Esophagus muscularis mucosa (tissue), 3 donors: ENCODE measurements around the gene CCDC34.

Source experiments
- CTCF ChIP-seq, 3 experiments: fragments of 200-600 bp in 2 of 3; fragments of 450-650 bp in 1 of 3; sonication (generic) in 2 of 3; IDR thresholded peaks; one replicate each; pipeline ENCODE4 v1.5.1; 2017 to 2019; ENCODE audit warnings: antibody characterized with exemption in 3 of 3, mild to moderate bottlenecking in 2 of 3, moderate library complexity in 1 of 3
- POLR2A ChIP-seq: fragments of 450-650 bp; IDR thresholded peaks from one replicate; pipeline ENCODE4 v1.6.1; 2017; ENCODE audit warnings: antibody characterized with exemption, moderate library complexity, mild to moderate bottlenecking, low read depth
- POLR2AphosphoS5 ChIP-seq, 2 donors: sonication (generic); formaldehyde crosslinking; IDR thresholded peaks; one replicate each; pipeline ENCODE4 v1.6.1; 2017; ENCODE audit warnings: antibody characterized with exemption in 2 of 2

DNA sequence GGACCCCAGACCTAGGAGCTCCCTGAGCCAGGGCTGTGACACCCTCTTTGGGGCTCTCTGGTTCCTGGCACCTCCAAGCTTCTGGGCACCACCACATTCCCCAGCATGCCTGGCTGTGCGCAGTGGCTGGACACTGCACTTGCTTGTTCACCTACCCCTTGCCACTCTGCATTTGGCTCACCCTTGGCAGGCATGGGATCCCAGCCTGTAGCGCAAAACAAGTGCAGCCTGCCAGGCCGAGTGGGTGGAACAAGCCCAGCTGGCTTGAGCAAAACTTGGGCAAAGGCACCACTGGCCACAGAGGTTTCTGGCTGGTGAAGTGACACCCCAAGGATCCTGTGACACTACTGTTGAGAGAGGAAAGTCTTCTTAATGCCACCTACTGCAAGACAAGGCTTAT is 57.3 kb downstream of the CCDC34 start:
- no peak for TF ChIP-seq CTCF (IDR thresholded peaks at IDR 0.05)
- TF ChIP-seq POLR2A = no peak
- TF ChIP-seq POLR2AphosphoS5 (IDR thresholded peaks at IDR 0.05) = no peak
